SH-SY5Y (cell line): ENCODE results near the gene WDR5.

Source experiments
- GATA2 ChIP-seq: IDR thresholded peaks from 2 replicates; pipeline ENCODE4 v1.6.1; 2011; ENCODE audit warnings: mild to moderate bottlenecking, low read depth, low read length
- GATA3 ChIP-seq: IDR thresholded peaks from 2 replicates; pipeline ENCODE4 v1.6.1; 2011; ENCODE audit warnings: low read depth, mild to moderate bottlenecking, low read length, moderate library complexity

The WDR5 gene

DNA sequence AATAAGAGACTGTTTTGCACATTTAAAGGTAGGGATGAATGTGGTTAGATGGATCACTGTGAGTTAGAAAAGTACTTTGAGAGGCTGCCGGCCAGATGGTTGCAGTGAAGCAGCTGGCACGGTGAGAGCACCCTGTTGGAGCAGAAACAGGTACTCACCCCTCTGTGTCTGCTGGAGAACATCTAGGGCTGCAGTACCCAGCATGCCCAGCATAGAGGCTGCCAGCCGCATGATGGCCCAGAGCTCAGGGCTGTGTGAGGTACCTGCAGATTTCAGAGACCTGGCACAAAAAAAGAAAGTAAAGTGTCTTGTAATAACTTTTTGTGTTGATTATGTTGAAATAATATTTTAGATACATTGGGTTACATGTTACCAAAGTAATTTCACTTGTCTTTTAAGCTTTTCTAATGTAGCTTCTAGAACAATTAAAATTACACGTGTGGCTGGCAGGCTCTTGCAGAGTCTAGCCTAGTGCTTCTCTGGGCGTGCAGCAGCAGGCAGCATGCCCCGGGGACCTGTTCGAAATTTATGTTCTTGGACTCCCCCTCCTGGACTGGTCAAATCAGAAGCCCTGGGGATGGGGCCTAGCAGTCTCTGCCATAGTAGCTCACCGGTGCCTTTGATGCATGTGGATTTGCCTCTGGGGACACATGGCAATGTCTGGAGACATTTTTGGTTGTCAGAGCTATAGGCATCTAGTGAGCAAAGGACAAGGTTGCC lies 11.1 kb downstream of the WDR5 start:
- TF ChIP-seq GATA3 (no peak), GATA2 (no peak)

DNA sequence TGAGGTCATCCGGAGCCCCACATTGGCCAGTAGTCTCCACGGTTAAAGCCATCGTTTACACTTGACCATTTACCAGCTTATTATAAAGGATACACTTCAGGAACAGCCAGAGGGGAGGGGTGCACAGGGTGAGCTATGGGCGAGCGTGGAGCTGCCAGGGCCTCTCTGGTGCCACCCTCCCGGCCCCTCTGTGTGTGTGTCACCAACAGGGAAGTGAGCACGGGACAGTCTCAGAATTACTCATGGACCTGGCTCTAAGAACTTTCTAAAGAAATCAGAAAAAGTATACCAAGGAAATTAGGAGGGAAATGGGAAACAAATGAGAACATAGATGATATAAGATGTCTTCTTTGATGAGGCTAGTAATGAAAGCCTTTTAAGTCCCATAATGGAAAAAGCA lies 13.5 kb downstream of the WDR5 start:
- TF ChIP-seq GATA2 (no peak), GATA3 (no peak)

GRCh38 chr9:134150557-134151214 lies 14.8 kb downstream of the WDR5 start:
- TF ChIP-seq GATA2 (no peak), GATA3 (no peak)

DNA sequence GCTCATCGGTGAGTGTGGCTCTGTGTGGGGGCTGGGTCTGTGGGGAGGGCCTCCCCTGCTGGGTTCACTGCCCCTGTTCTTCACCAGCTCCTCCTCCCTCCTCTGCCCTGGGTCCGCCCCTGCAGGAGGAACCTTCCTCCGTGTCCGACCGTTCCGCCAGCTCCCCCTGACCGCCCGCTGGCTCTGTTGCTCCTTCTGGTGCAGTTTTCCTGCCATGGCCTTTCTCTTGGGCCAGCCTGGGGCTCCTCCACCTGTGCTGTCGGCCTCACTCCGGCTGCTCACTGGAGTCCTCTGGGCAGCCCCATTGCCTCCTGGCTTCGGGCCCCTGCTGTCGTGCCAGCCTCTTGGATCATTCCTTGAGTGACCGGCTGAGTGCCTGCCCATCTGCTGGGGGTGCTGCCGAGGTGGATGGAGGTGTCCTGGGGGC lies 16.2 kb downstream of the WDR5 start:
- TF ChIP-seq GATA2 (no peak), GATA3 (no peak)

GRCh38 chr9:134152488-134152887 lies 16.6 kb downstream of the WDR5 start:
- TF ChIP-seq GATA2 (no peak), GATA3 (no peak)

- TF ChIP-seq GATA2 (no peak), GATA3 (no peak)
These were observed 17.6 kb downstream of the WDR5 start for GRCh38 chr9:134153450-134153849.

DNA sequence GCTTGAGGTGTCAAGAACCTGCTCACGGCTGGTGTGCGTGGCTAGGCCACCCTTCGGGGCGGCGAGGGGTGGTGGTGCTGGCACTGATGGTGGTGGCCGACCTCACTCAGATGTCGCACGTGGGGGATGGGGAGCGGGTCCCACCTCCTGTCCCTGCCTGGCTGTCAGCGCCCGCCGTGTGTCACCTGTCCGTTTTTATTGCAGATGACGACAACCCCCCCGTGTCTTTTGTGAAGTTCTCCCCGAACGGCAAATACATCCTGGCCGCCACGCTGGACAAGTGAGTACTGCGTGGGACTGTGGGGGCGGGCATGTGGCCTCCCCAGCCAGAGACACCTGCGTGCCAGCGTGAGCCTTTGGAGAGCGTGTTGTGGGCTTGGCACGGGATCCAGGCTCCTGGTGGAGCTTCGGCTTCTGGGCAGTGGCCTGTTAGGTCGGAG lies 18.4 kb downstream of the WDR5 start:
- TF ChIP-seq GATA3 (no peak), GATA2 (no peak)

DNA sequence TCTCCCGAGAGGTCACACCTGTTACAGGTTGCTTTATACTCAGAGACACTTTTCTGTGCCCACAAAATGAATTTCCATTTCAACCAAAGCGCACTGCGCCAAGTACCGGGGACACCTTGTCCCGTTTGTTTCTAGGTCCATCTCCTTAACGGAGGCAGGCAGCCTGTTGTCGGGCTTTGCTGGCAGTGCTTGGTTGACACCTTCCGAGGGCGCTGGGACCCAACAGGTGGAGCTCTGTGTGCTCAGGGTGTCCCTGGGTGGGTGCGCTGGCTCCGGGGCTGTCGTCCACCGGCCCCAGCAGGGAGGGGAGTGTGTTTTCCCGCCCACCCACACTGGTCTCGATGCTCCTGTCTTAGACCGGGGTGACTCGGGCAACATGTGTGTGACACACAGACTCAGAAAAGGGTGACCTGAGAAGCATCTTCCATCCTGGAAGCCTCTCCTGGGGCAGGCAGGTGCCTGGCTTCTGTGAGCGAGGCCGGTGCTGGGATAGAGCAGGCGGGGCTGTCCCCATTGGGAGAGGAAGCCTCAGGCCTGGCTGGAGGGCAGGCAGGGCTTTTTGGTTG lies 20.0 kb downstream of the WDR5 start:
- no peak for TF ChIP-seq GATA3
- no peak for TF ChIP-seq GATA2

DNA sequence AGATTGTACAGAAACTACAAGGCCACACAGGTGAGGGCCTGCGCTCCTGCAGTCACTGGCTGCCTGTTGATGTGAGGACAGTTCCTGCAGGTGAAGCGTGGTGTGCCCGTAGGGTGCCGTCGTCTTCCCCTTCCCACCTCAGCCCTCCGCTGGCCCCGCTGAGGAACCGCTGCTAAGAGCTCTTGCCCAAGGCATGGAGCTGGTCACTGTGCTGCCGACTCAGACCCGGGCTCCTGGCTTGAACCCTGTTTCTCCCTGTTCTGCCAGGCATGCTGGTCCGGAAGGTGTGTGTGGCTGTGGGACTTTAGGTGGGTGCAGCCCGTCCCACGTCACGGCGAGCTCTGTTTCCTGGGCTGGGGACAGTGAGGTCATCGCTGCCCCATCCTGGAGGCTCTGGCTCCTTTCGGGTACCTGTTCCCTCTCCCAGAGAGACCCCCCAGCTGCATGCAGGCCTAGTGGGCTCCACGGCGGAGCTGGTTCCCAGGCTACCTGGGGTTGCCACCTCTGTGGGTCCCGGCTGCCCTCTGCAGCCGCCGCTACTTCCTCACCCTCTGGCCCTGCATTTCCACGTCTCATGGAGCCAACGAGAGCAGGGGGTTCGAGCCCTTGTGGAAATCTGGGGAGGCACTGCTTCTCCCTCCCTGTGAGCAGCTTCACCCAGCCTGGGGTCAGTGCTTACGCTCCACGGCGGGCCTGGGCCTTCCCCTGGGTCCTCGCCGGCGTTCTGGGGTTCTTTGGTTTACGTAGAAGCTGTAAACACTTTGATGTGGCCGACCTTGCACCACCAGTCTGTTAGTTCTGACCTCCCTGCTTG lies 20.9 kb downstream of the WDR5 start:
- TF ChIP-seq GATA2 (no peak), GATA3 (no peak)

GRCh38 chr9:134157378-134157885 lies 21.6 kb downstream of the WDR5 start:
- no peak for TF ChIP-seq GATA2
- no peak for TF ChIP-seq GATA3

- TF ChIP-seq GATA2 (no peak), GATA3 (no peak)
These were observed 22.4 kb downstream of the WDR5 start for GRCh38 chr9:134158242-134158641.

DNA sequence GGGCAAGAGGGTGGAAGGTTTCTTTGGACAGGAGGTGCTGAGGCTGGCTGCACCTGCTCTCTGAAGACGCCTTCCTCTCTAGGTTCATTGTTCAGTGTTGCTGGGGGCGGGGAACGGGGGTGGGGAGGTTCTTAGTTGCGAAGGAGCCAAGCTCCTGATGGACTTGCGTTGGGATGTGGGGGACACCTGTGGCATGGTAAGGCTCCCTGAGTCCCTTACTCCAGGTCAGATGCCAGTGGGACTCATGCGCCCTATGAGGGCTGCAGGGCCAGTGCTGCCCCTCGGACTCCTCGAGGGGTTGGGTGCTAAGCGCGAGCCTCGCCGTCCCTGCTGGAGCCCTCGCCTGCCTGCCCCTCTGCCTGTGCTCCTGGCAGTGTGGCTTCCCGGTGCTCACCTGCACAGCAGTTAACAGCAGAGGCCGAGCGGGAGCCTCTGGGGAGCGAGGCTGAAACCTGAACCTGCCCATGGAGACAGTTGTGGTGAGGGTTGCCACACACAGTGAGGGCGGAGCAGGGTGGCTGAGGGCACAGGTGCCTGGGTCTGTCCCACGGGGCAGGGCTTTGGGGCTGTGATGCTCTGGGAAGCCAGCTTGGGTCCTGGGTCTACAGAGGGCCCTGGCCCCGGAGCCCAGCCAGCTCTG lies 23.0 kb downstream of the WDR5 start:
- TF ChIP-seq GATA3 (no peak), GATA2 (no peak)

- no peak for TF ChIP-seq GATA3
- TF ChIP-seq GATA2: no peak
These were observed 23.8 kb downstream of the WDR5 start for GRCh38 chr9:134159566-134160245.

DNA sequence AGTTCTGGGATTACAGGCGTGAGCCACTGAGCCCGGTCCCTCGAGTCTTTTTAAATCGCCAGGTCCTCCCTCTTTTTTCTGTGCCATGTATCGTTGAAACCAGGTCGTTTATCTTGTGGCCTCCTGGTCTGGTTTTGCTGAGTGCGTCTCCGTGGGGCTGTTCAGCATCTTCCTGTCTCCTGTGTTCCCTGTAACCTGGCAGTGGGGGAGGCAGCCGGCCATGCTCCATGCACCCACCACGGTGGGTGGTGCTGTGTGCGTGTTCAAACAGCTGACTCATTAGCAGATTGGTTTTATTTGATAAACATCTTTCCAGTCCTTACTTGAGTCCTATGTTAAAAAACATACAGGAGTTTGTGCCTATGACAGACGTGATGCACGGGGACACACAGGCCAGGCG lies 25.8 kb downstream of the WDR5 start:
- TF ChIP-seq GATA2: no peak
- no peak for TF ChIP-seq GATA3

DNA sequence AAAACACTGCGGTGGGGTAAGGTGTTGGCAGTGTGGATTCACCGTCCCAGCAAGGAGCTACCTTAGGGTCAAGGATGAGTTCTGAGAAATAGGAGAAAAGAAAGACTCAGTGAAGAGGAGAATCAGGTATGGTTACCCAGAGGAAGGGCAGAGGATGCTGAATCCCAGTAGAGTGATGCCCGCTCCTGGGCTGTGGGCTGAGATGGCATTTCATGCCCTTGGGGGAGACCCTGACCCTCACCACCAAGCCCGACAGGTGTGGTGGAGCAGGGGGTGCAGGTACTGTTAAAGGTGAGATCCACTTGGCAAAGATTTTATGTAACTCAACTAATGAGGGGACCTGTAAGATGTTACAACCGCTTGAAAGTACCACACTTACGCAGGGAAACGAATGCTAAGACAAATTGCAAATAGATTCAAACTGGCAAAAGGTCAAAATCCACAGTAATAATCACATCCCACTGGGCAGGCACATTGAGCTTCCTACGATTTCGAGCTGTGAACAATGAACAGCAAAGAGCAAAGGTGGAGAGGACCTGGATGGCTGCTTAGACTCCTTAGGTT lies 26.4 kb downstream of the WDR5 start:
- no peak for TF ChIP-seq GATA2
- no peak for TF ChIP-seq GATA3
